Subcutaneous abdominal adipose tissue (tissue), 5 donors: ENCODE data around the gene PHF21A.

Source experiments
- H3K27ac ChIP-seq: one replicate; pipeline ENCODE4 v1.7.0; 2013; ENCODE audit warnings: low read depth, mild to moderate bottlenecking, inconsistent platforms, low read length, moderate library complexity
- H3K27me3 ChIP-seq, 5 donors: one replicate each; pipeline ENCODE4 v1.7.0; 2013; ENCODE audit warnings: low read length in 5 of 5, inconsistent platforms in 1 of 5; ENCODE audit not compliant: control insufficient read depth in 5 of 5, insufficient read depth in 4 of 5
- H3K36me3 ChIP-seq, 5 donors: one replicate each; pipeline ENCODE4 v1.7.0; 2013; ENCODE audit warnings: low read length in 5 of 5; ENCODE audit not compliant: control insufficient read depth in 5 of 5, insufficient read depth in 5 of 5
- H3K4me1 ChIP-seq, 5 donors: one replicate each; pipeline ENCODE4 v1.7.0; 2013; ENCODE audit warnings: low read length in 5 of 5, mild to moderate bottlenecking in 3 of 5, moderate library complexity in 1 of 5; ENCODE audit not compliant: control insufficient read depth in 5 of 5, insufficient read depth in 5 of 5
- H3K4me3 ChIP-seq, 5 donors: one replicate each; pipeline ENCODE4 v1.7.0; 2013; ENCODE audit warnings: low read length in 5 of 5, low read depth in 1 of 5
- H3K9ac ChIP-seq, 5 donors: one replicate each; pipeline ENCODE4 v1.7.0; 2013; ENCODE audit warnings: low read length in 5 of 5, mild to moderate bottlenecking in 4 of 5, moderate library complexity in 3 of 5
- H3K9me3 ChIP-seq, 5 donors: one replicate each; pipeline ENCODE4 v1.7.0; 2013; ENCODE audit warnings: low read length in 5 of 5; ENCODE audit not compliant: control insufficient read depth in 5 of 5
- donor health status: healthy.
- donor health status: healthy.
- donor health status: healthy.
- donor health status: healthy.
- donor health status: healthy.

The PHF21A gene

DNA sequence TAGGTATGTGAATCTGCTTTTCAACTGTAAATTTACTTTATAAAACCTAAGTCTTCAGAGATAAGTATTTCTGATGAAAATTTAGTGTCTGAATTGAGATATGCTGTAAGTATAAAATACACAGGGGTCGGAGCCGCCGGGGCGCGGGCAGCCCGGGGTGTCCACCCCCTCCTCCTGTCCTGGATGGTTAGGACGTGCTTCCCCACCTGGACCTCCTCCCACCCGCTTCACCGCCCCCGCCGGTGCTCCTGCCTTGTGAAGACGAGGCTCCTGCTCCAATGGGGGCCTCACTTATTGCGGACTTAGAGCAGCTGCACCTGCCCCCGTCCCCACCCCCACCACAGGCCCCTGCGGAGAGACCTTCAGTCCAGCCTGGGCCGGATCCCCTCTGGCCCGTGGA lies 21.3 kb upstream of the PHF21A start:
- Histone ChIP-seq H3K9me3 (no peaks in the 10 kb centered on the region), H3K9ac (no peak overlapping the region), H3K4me3 (no peak overlapping the region), H3K27ac (no peak overlapping the region), H3K27me3 (peaks cover 0 to 10% (median 2%) of the 10 kb centered on the region in 5 donors), H3K4me1 (no peaks in the 10 kb centered on the region), H3K36me3 (no peaks in the 10 kb centered on the region)

DNA sequence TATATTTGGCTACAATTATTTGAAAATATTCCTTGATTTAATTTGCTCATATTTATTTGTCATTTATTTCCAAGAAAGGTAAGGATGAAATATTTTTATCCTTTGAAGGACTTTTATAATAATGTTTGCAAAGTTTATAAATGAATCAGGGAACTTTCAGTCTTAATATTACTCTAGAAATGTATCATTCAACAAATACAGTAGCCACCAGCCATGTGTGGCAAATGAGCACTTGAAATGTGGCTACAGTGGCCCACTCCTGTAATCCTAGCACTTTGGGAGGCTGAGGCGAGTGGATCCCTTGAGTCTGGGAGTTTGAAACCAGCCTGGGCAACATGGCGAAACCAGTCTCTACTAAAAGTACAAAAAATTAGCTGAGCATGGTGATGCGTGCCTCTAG lies 20.3 kb upstream of the PHF21A start:
- Histone ChIP-seq H3K4me3 (no peak overlapping the region), H3K36me3 (no peaks in the 10 kb centered on the region), H3K9ac (no peak overlapping the region), H3K27ac (no peak overlapping the region), H3K4me1 (no peaks in the 10 kb centered on the region), H3K9me3 (no peaks in the 10 kb centered on the region), H3K27me3 (peaks cover 0 to 13% (median 2%) of the 10 kb centered on the region in 5 donors)

- Histone ChIP-seq H3K36me3 (no peaks in the 10 kb centered on the region), H3K27ac (no peak overlapping the region), H3K4me1 (no peaks in the 10 kb centered on the region), H3K9me3 (no peaks in the 10 kb centered on the region), H3K9ac (no peak overlapping the region), H3K27me3 (peaks cover 0 to 7% (median 3%) of the 10 kb centered on the region in 5 donors), H3K4me3 (no peak overlapping the region)
These were observed 13.3 kb upstream of the PHF21A start for GRCh38 chr11:46134540-46134939.

GRCh38 chr11:46134061-46134460 lies 12.8 kb upstream of the PHF21A start:
- Histone ChIP-seq H3K4me3 (no peak overlapping the region), H3K27me3 (peaks cover 0 to 7% (median 3%) of the 10 kb centered on the region in 5 donors)

DNA sequence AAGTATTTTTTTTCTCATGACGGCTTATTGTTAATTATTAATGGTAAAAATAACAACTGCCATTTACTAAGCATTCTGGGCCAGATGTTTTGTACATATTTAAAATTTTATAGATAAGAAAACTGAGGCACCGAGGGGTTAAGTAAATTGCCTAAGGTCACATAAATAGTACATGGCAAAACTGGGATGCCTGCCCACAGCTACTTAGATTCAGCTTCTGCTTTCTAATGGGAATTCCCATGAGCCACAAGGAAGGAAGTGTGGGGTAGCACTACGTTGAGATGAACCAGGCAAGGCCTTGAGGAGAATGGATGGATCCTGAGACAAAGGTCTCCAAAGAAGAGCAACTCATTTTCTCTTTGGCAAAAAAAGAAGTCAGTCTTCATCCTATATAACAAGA lies 11.9 kb upstream of the PHF21A start:
- no peaks in the 10 kb centered on the region for H3K36me3 ChIP-seq
- H3K9ac ChIP-seq = no peak overlapping the region
- no peak overlapping the region for H3K4me3 ChIP-seq
- H3K27me3 ChIP-seq = peaks cover 0 to 8% (median 3%) of the 10 kb centered on the region in 5 donors
- no peaks in the 10 kb centered on the region for H3K9me3 ChIP-seq
- no peaks in the 10 kb centered on the region for H3K4me1 ChIP-seq
- H3K27ac ChIP-seq = no peak overlapping the region

More at GRCh38 chr11:46134061-46134460, 12.8 kb upstream of the PHF21A start:
- Histone ChIP-seq H3K9me3 (no peaks in the 10 kb centered on the region), H3K27ac (no peak overlapping the region), H3K9ac (no peak overlapping the region), H3K36me3 (no peaks in the 10 kb centered on the region), H3K4me1 (no peaks in the 10 kb centered on the region)

DNA sequence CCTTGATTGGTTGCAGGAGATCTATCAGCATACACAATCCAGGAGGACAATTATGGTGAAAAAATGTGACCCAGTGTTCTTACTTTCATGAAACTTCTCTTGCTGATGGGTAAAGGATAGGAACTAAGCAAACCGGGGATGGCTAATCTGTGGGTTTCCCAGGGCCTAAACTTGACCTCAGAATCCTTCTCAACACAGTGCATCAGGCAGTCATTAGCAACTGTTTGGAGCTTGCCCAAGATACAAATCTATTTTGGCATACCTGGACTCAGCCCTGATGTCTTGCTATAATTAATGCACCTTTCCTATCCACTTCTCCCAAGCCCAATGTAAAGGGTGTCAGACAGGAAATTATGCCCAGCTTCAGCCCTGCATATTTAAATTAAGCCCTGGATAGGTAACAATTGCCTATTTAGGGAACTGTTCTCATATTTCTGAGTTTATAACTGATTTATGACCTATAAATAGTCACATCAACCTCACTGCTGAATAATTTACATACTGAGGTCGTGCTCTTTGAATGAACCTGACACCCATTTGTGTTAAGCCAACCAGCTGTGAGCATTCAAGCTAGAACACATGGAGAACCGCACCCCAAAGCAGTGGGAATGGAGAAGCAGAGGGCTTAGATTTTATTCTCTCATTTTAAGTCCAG lies 9.2 kb upstream of the PHF21A start:
- Histone ChIP-seq H3K9ac (no peak overlapping the region), H3K27ac (no peak overlapping the region), H3K4me3 (no peak overlapping the region), H3K36me3 (no peaks in the 10 kb centered on the region), H3K9me3 (no peaks in the 10 kb centered on the region), H3K27me3 (peaks cover 0 to 6% (median 3%) of the 10 kb centered on the region in 5 donors), H3K4me1 (no peaks in the 10 kb centered on the region)

DNA sequence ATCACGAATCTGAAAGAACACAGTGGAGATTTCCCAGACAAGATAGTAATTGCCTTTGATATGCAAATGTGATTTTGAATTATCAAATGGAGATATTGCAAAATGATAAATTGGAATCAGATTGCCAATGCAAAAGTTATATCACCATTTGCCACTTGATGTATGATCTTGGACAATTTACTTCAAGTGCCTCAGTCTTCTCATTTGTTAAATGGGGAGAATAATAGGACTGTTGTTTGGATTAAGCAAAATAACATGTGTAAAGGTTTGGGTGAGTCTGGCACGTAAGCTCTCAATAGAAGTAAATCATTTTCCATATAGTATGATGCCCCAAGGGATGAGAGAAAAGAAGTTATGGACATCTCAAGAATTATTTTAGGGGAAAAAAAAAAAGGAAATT lies 7.9 kb upstream of the PHF21A start:
- Histone ChIP-seq H3K9me3 (no peaks in the 10 kb centered on the region), H3K9ac (no peak overlapping the region), H3K4me1 (no peaks in the 10 kb centered on the region), H3K27ac (no peak overlapping the region), H3K4me3 (no peak overlapping the region), H3K27me3 (peaks cover 0 to 6% (median 3%) of the 10 kb centered on the region in 5 donors), H3K36me3 (no peaks in the 10 kb centered on the region)

GRCh38 chr11:46127150-46127638 lies 5.9 kb upstream of the PHF21A start:
- H3K4me1 ChIP-seq = peaks cover 0 to 4% (median 2%) of the 10 kb centered on the region in 5 donors
- no peak overlapping the region for H3K9ac ChIP-seq
- no peaks in the 10 kb centered on the region for H3K36me3 ChIP-seq
- no peak overlapping the region for H3K4me3 ChIP-seq
- peaks cover 0 to 6% (median 3%) of the 10 kb centered on the region in 5 donors for H3K27me3 ChIP-seq
- no peaks in the 10 kb centered on the region for H3K9me3 ChIP-seq
- no peak overlapping the region for H3K27ac ChIP-seq

GRCh38 chr11:46125284-46125683 lies 4.0 kb upstream of the PHF21A start:
- Histone ChIP-seq H3K9ac (no peak overlapping the region), H3K4me1 (peaks cover 0 to 7% (median 2%) of the 10 kb centered on the region in 5 donors), H3K4me3 (no peak overlapping the region), H3K36me3 (no peaks in the 10 kb centered on the region), H3K9me3 (no peaks in the 10 kb centered on the region), H3K27ac (no peak overlapping the region), H3K27me3 (peaks cover 0 to 4% (median 0%) of the 10 kb centered on the region in 5 donors)

DNA sequence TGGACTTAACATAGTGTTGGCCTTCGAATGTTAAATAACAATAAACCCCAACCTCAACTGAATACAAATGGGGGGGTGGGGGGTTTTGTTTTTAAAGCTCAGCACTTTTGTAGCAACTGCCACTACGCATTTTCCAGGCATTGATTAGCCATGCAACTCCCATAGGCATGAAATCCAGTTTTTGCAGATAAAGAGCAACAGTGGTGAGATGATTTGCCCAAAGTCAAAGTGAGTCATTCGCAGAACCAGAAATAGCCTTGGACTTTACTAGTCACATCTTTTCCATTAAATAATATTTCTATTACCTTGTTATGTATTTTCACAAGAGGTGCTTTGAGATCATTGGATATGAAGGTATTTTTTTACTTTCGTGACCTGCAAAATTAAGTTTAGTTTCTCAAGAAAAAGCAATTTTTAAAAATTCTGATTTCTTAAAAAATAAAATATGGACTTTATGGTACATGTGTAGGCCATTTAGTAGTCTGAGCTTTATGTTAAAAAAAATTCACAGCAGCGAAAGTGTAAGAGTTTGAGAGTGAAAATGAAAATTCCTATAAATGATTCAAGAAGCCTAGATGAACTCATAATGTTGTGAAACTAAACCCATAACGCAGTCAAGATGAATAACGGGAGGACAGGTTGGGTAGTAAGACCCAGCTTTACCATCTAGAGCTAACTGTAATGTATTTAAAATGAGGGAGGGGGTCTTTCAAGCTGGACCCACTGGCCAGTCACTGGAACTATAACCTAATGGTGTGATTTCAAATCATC lies 1.9 kb upstream of the PHF21A start:
- H3K9me3 ChIP-seq = no peaks in the 10 kb centered on the region
- H3K9ac ChIP-seq = no peak overlapping the region
- no peak overlapping the region for H3K4me3 ChIP-seq
- H3K4me1 ChIP-seq = peaks cover 0 to 18% (median 12%) of the 10 kb centered on the region in 5 donors
- peak overlapping the region; percentile 81 for H3K27ac ChIP-seq
- H3K27me3 ChIP-seq = no peaks in the 10 kb centered on the region
- H3K36me3 ChIP-seq = no peaks in the 10 kb centered on the region
